MM.1S (cell line): ENCODE measurements around the gene SAMD4A.

Experiments used
- DNase-seq: peaks from one replicate; pipeline ENCODE4 v3.0.0-alpha.2; 2015
- H2AFZ ChIP-seq: fragments of 300-600 bp; sonication (generic); 2 replicates; pipeline ENCODE4 v1.6.0; 2016; ENCODE audit warnings: antibody characterized with exemption, low read length
- H3F3A ChIP-seq: fragments of 300-600 bp; sonication (generic); 2 replicates; pipeline ENCODE4 v1.6.1; 2016; ENCODE audit warnings: mild to moderate bottlenecking, antibody characterized with exemption, low read length, moderate library complexity, mixed read lengths; ENCODE audit not compliant: insufficient read depth
- H3K27ac ChIP-seq: fragments of 300-600 bp; sonication (generic); 2 replicates; pipeline ENCODE4 v1.5.1; 2016; ENCODE audit warnings: mild to moderate bottlenecking, low read length
- H3K27me3 ChIP-seq: fragments of 300-600 bp; sonication (generic); replicated peaks from 2 replicates; pipeline ENCODE4 v1.6.0; 2016; ENCODE audit warnings: low read length; ENCODE audit not compliant: insufficient read depth
- H3K36me3 ChIP-seq: fragments of 300-600 bp; sonication (generic); replicated peaks from 2 replicates; pipeline ENCODE4 v1.6.1; 2016; ENCODE audit warnings: mild to moderate bottlenecking, low read length, mixed read lengths; ENCODE audit not compliant: insufficient read depth
- H3K4me1 ChIP-seq: fragments of 300-600 bp; sonication (generic); 2 replicates; pipeline ENCODE4 v1.6.1; 2016; ENCODE audit warnings: low read length, mixed read lengths
- H3K4me2 ChIP-seq: fragments of 300-600 bp; sonication (generic); 2 replicates; pipeline ENCODE4 v1.6.0; 2016; ENCODE audit warnings: low read depth, low read length
- H3K4me3 ChIP-seq: fragments of 300-600 bp; sonication (generic); 2 replicates; pipeline ENCODE4 v1.5.1; 2016; ENCODE audit warnings: low read length, mixed read lengths
- H3K79me2 ChIP-seq: fragments of 300-600 bp; sonication (generic); 2 replicates; pipeline ENCODE4 v1.6.1; 2016; ENCODE audit warnings: mixed run types, low read length, mixed read lengths
- H3K9ac ChIP-seq: fragments of 300-600 bp; sonication (generic); 2 replicates; pipeline ENCODE4 v1.6.1; 2016; ENCODE audit warnings: low read length, mixed read lengths
- H3K9me2 ChIP-seq: fragments of 300-600 bp; sonication (generic); replicated peaks from 2 replicates; pipeline ENCODE4 v1.6.1; 2016; ENCODE audit warnings: mild to moderate bottlenecking, low read length, mixed read lengths; ENCODE audit not compliant: insufficient read depth
- H3K9me3 ChIP-seq: fragments of 300-600 bp; sonication (generic); replicated peaks from 2 replicates; pipeline ENCODE4 v1.6.1; 2016; ENCODE audit warnings: mild to moderate bottlenecking, low read length, mixed read lengths; ENCODE audit not compliant: insufficient read depth
- H4K20me1 ChIP-seq: fragments of 300-600 bp; sonication (generic); 2 replicates; pipeline ENCODE4 v1.6.1; 2016; ENCODE audit warnings: mild to moderate bottlenecking, low read length, moderate library complexity, mixed read lengths; ENCODE audit not compliant: insufficient read depth
- CTCF ChIP-seq: fragments of 300-600 bp; sonication (generic); IDR thresholded peaks from 2 replicates; pipeline ENCODE4 v1.5.1; 2016; ENCODE audit warnings: antibody characterized with exemption, low read length, mixed read lengths
- EZH2 ChIP-seq: fragments of 300-600 bp; sonication (generic); optimal IDR thresholded peaks from 2 replicates; pipeline ENCODE3; 2017; ENCODE audit warnings: low read depth, mild to moderate bottlenecking, antibody characterized with exemption, low read length, mixed read lengths
- EZH2phosphoT487 ChIP-seq: fragments of 300-600 bp; sonication (generic); IDR thresholded peaks from 2 replicates; pipeline ENCODE4 v1.6.1; 2018; ENCODE audit warnings: antibody characterized with exemption, low read length

Gene SAMD4A

GRCh38 chr14:54735424-54735823 lies 168.5 kb downstream of the SAMD4A start:
- no peak for TF ChIP-seq EZH2
- Histone ChIP-seq H4K20me1 (no peaks in the 10 kb centered on the region), H3K9me3 (no peaks in the 10 kb centered on the region), H3K27me3 (no peaks in the 10 kb centered on the region; the same call in 1 of the 2 replicates), H3K27ac (no peak overlapping the region), H3K4me3 (no peak overlapping the region), H3K9ac (no peak overlapping the region), H3K79me2 (no peaks in the 10 kb centered on the region), H3K4me1 (peaks cover 3% of the 10 kb centered on the region; the same call in 1 of the 2 replicates), H3K9me2 (no peaks in the 10 kb centered on the region), H3K36me3 (no peaks in the 10 kb centered on the region), H3F3A (0 out of 2 replicates have a peak, but pooled peaks cover 2% of the 10 kb centered on the region), H3K4me2 (no peak overlapping the region), H2AFZ (no peak overlapping the region)
- DNase-seq = no peak

GRCh38 chr14:54737132-54737711 lies 170.3 kb downstream of the SAMD4A start:
- Histone ChIP-seq H3K36me3 (no peaks in the 10 kb centered on the region), H3K27me3 (no peaks in the 10 kb centered on the region), H3K4me1 (no peaks in the 10 kb centered on the region), H3K4me3 (no peak overlapping the region), H3K9ac (no peak overlapping the region), H4K20me1 (no peaks in the 10 kb centered on the region), H3K27ac (no peak overlapping the region), H3K79me2 (no peaks in the 10 kb centered on the region), H3K4me2 (no peak overlapping the region), H2AFZ (no peak overlapping the region), H3K9me2 (no peaks in the 10 kb centered on the region), H3F3A (no peaks in the 10 kb centered on the region), H3K9me3 (no peaks in the 10 kb centered on the region)
- TF ChIP-seq EZH2 = no peak
- TF ChIP-seq CTCF = no peak
- TF ChIP-seq EZH2phosphoT487 = no peak
- DNase-seq = no peak

- Histone ChIP-seq H3K9ac (no peak overlapping the region), H3K4me2 (no peak overlapping the region), H3K79me2 (no peaks in the 10 kb centered on the region), H3K36me3 (no peaks in the 10 kb centered on the region), H3F3A (no peaks in the 10 kb centered on the region), H3K9me2 (no peaks in the 10 kb centered on the region), H2AFZ (no peak overlapping the region), H4K20me1 (no peaks in the 10 kb centered on the region), H3K4me1 (no peaks in the 10 kb centered on the region), H3K4me3 (no peak overlapping the region), H3K27me3 (no peaks in the 10 kb centered on the region), H3K27ac (no peak overlapping the region), H3K9me3 (no peaks in the 10 kb centered on the region)
- TF ChIP-seq EZH2 = no peak
- no peak for TF ChIP-seq EZH2phosphoT487
- no peak for DNase-seq
Measured at GRCh38 chr14:54738009-54738408, 171.1 kb downstream of the SAMD4A start.

GRCh38 chr14:54739514-54739913 lies 172.6 kb downstream of the SAMD4A start:
- Histone ChIP-seq H3K9me2 (no peaks in the 10 kb centered on the region), H3K4me1 (no peaks in the 10 kb centered on the region), H3K36me3 (no peaks in the 10 kb centered on the region), H3F3A (no peaks in the 10 kb centered on the region), H3K9me3 (no peaks in the 10 kb centered on the region), H3K4me3 (no peak overlapping the region), H3K4me2 (no peak overlapping the region), H3K27ac (no peak overlapping the region), H3K27me3 (no peaks in the 10 kb centered on the region), H4K20me1 (no peaks in the 10 kb centered on the region), H2AFZ (no peak overlapping the region), H3K79me2 (no peaks in the 10 kb centered on the region), H3K9ac (no peak overlapping the region)
- DNase-seq = no peak
- TF ChIP-seq EZH2phosphoT487 (no peak), CTCF (no peak), EZH2 (no peak)
